ENCODE results near the gene PHLDB2.

DNA sequence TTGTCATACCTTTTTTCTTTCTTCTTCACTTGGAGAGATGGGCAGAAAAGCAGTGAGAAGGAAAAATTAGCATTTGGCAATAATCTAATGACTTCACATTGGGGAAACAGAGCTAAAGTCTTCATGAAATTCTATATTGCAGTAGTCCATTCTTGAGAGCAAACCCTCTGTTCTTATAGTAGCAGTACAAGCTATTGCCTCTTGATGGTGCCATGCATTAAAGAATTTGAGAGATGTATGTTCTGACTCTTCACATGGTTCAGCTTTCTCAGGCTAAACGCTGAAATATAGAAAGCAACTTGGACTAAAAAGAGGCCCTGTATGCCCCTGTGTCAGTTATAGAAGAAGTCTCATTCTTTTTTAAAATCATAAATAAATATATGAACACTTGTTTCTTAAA lies 36.0 kb downstream of the PHLDB2 start:
- TF ChIP-seq, protein P1, sequence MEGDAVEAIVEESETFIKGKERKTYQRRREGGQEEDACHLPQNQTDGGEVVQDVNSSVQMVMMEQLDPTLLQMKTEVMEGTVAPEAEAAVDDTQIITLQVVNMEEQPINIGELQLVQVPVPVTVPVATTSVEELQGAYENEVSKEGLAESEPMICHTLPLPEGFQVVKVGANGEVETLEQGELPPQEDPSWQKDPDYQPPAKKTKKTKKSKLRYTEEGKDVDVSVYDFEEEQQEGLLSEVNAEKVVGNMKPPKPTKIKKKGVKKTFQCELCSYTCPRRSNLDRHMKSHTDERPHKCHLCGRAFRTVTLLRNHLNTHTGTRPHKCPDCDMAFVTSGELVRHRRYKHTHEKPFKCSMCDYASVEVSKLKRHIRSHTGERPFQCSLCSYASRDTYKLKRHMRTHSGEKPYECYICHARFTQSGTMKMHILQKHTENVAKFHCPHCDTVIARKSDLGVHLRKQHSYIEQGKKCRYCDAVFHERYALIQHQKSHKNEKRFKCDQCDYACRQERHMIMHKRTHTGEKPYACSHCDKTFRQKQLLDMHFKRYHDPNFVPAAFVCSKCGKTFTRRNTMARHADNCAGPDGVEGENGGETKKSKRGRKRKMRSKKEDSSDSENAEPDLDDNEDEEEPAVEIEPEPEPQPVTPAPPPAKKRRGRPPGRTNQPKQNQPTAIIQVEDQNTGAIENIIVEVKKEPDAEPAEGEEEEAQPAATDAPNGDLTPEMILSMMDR (IDR thresholded peaks at IDR 0.05): peak in 1 of 6 experiments; percentile 19
- TF ChIP-seq POLR2A (IDR thresholded peaks at IDR 0.05) (no peak), POLR2AphosphoS5 (IDR thresholded peaks at IDR 0.05) (no peak), EP300 (IDR thresholded peaks at IDR 0.05) (no peak)

Data from upper lobe of left lung (tissue), 4 donors.